K562 (cell line): ENCODE data around the gene PPT2. TPM values are rescaled to one million over a fixed set of nuclear protein-coding genes. Genes with fewer than 3 reads are reported as not detected.

ENCODE experiments used
- CEBPZ ChIP-seq: fragments of 150-350 bp; IDR thresholded peaks from 2 replicates; pipeline ENCODE4 v1.6.1; 2014; ENCODE audit warnings: low read depth, mild to moderate bottlenecking, low read length, borderline replicate concordance
- HDAC3 ChIP-seq: fragments of 450-650 bp; IDR thresholded peaks from 2 replicates; pipeline ENCODE4 v1.6.1; 2018; ENCODE audit warnings: borderline replicate concordance, mild to moderate bottlenecking, moderate library complexity; ENCODE audit not compliant: partially characterized antibody
- HLTF ChIP-seq: fragments of 450-650 bp; IDR thresholded peaks from 2 replicates; pipeline ENCODE4 v1.6.1; 2016
- HNRNPK ChIP-seq: fragments of 200-400 bp; formaldehyde crosslinking; IDR thresholded peaks from one replicate; pipeline ENCODE4 v1.6.1; 2018; ENCODE audit warnings: mild to moderate bottlenecking, low read depth, low read length; ENCODE audit not compliant: poor library complexity, severe bottlenecking
- NCOR1 ChIP-seq: fragments of 450-650 bp; IDR thresholded peaks from 2 replicates; pipeline ENCODE4 v1.6.1; 2016; ENCODE audit warnings: mild to moderate bottlenecking, moderate library complexity
- NR4A1 ChIP-seq, 2 experiments: fragments of 250-450 bp in 1 of 2; fragments of 450-650 bp in 1 of 2; sonication (Bioruptor Pico) in 1 of 2; IDR thresholded peaks; 2 replicates each; pipeline versions ENCODE4 v1.4.0 to v1.6.1; 2016 to 2020; ENCODE audit warnings: mild to moderate bottlenecking in 2 of 2, missing compliant biosample characterization in 1 of 2, missing genetic modification characterization in 1 of 2, moderate library complexity in 1 of 2
- POLR2H ChIP-seq: IDR thresholded peaks from 2 replicates; pipeline ENCODE4 v1.6.1; 2016; ENCODE audit warnings: missing genetic modification characterization, low read depth, mild to moderate bottlenecking, control low read depth, missing compliant biosample characterization, moderate library complexity
- SAFB2 ChIP-seq: fragments of 200-400 bp; formaldehyde crosslinking; IDR thresholded peaks from 2 replicates; pipeline ENCODE4 v1.6.1; 2018; ENCODE audit warnings: borderline replicate concordance, low read length, low read depth, moderate library complexity; ENCODE audit not compliant: severe bottlenecking
- ZBTB40 ChIP-seq, 2 experiments: fragments of 450-650 bp in 1 of 2; sonication (generic) in 1 of 2; formaldehyde crosslinking in 1 of 2; IDR thresholded peaks; 2 replicates each; pipeline versions ENCODE4 v1.7.1 to v1.9.0; 2016 to 2022; ENCODE audit warnings: inconsistent platforms in 1 of 2, mild to moderate bottlenecking in 1 of 2, missing genetic modification reagents in 1 of 2
- ZNF133 ChIP-seq: fragments of 250-450 bp; sonication (Bioruptor Pico); IDR thresholded peaks from 2 replicates; pipeline ENCODE4 v1.4.0; 2020; ENCODE audit warnings: mild to moderate bottlenecking
- ZNF764 ChIP-seq: fragments of 250-450 bp; sonication (Bioruptor Pico); IDR thresholded peaks from 2 replicates; pipeline ENCODE4 v1.4.0; 2020; ENCODE audit warnings: low read depth, mild to moderate bottlenecking, moderate library complexity
- ZNF830 ChIP-seq: fragments of 250-450 bp; sonication (Bioruptor Pico); IDR thresholded peaks from 2 replicates; pipeline ENCODE4 v1.5.0; 2021; ENCODE audit warnings: mild to moderate bottlenecking
- ZSCAN32 ChIP-seq: fragments of 450-650 bp; formaldehyde crosslinking; IDR thresholded peaks from 2 replicates; pipeline ENCODE4 v1.4.0; 2020; ENCODE audit warnings: mild to moderate bottlenecking, moderate library complexity
- polyA plus RNA-seq, 8 experiments: library from polyadenylated mRNA; depleted of rRNA in 4 of 8; stranded (reverse) in 5 of 8; unstranded in 3 of 8; fragments of >200 nt; fragmentation: Nextera tagmentation in 2 of 8; fragmentation: Illumina TruSeq in 1 of 8; extraction: Ambion mirVana in 2 of 8; extraction: Trizol in 1 of 8; gene quantifications; 2 replicates each; pipeline versions ENCODE4 v1.2.1 to v1.2.3, GENCODE V29; 2011 to 2014; ENCODE audit warnings: inconsistent platforms in 1 of 8, missing spikeins in 1 of 8
- total RNA-seq, 7 experiments: library from RNA; depleted of rRNA in 6 of 7; stranded (reverse); fragments of >200 nt in 6 of 7; fragmentation: Illumina TruSeq in 2 of 7; extraction: Trizol in 2 of 7; gene quantifications; 2 replicates each; pipeline versions ENCODE4 v1.2.1 to v1.2.3, GENCODE V29; 2011 to 2021; ENCODE audit warnings: low replicate concordance in 1 of 7

PPT2 gene
- total and polyA plus RNA-seq, 9 of the 15 experiments (the other 6 are each of a cell fraction or from before 2014, with no cell fraction given): 27.4 to 98.8 (median 69.9) TPM

- TF ChIP-seq ZBTB40 (IDR thresholded peaks at IDR 0.05): peak; percentile 86
- TF ChIP-seq ZBTB40 (CRISPR knock-in tag; IDR thresholded peaks at IDR 0.05): no peak
- TF ChIP-seq ZSCAN32 (CRISPR knock-in tag): no peak
- TF ChIP-seq SAFB2: no peak
- no peak for TF ChIP-seq NR4A1 (CRISPR knock-in tag; IDR thresholded peaks at IDR 0.05)
- 0 out of 2 replicates have a peak, but pooled peaks have one; percentile 19 for TF ChIP-seq NR4A1 (tag; IDR thresholded peaks at IDR 0.05)
- TF ChIP-seq POLR2H (tag): no peak
- peak; percentile 47 for TF ChIP-seq NCOR1
- no peak for TF ChIP-seq ZNF830
- no peak; the same call in 1 of the 2 replicates for TF ChIP-seq HLTF
- no peak for TF ChIP-seq ZNF764
- TF ChIP-seq HNRNPK: no peak
- TF ChIP-seq HDAC3: no peak
- TF ChIP-seq CEBPZ: no peak
- no peak for TF ChIP-seq ZNF133 (CRISPR knock-in tag)
Observed at GRCh38 chr6:32153564-32154513, at the start of gene PPT2 (continued).
